ENCODE data around the gene IRF1. TPM values are rescaled to one million over a fixed set of nuclear protein-coding genes. Genes with fewer than 3 reads are reported as not detected.
A peak's percentile ranks its signal among the peaks of the same experiment; 100 is the strongest.

Gene IRF1
- total RNA-seq, 1 donor from 2014 or later, result 58.9 TPM

DNA sequence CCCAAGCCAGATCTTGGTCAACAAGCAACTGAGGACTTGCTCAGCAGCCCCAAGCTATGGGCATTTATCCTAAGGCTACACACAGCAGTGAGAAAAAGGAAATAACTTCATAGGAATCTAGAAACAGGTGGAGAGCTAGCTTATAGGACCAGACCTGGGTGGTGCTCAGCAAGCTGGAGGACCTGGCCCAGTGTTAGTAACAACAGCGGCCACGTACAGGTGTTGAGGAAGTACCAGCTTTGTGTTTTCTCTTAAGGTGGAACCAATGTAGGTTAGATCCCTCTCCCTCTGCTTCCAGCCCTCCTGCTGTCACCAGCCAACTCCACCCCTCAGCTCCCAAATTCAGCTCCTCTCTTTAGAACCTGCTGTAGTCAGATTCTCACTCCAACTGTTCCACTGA lies 43.4 kb downstream of the IRF1 start:
- H3K4me1 Mint-ChIP-seq (ENCODE audit: unreplicated experiment), result peaks cover 53% of the 10 kb centered on the region
- DNase-seq (ENCODE audit: extremely low spot score, unreplicated experiment), result no peak
- no peak overlapping the region for H3K4me3 Mint-ChIP-seq (ENCODE audit: unreplicated experiment)
- no peaks in the 10 kb centered on the region for H3K27me3 Mint-ChIP-seq (ENCODE audit: unreplicated experiment)
- H3K36me3 Mint-ChIP-seq (ENCODE audit: unreplicated experiment), result peaks cover under 1% of the 10 kb centered on the region
- peaks cover under 1% of the 10 kb centered on the region for H3K9me3 Mint-ChIP-seq (ENCODE audit: unreplicated experiment)
- TF ChIP-seq, protein P1, sequence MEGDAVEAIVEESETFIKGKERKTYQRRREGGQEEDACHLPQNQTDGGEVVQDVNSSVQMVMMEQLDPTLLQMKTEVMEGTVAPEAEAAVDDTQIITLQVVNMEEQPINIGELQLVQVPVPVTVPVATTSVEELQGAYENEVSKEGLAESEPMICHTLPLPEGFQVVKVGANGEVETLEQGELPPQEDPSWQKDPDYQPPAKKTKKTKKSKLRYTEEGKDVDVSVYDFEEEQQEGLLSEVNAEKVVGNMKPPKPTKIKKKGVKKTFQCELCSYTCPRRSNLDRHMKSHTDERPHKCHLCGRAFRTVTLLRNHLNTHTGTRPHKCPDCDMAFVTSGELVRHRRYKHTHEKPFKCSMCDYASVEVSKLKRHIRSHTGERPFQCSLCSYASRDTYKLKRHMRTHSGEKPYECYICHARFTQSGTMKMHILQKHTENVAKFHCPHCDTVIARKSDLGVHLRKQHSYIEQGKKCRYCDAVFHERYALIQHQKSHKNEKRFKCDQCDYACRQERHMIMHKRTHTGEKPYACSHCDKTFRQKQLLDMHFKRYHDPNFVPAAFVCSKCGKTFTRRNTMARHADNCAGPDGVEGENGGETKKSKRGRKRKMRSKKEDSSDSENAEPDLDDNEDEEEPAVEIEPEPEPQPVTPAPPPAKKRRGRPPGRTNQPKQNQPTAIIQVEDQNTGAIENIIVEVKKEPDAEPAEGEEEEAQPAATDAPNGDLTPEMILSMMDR (IDR thresholded peaks at IDR 0.05), result no peak
- H3K27ac Mint-ChIP-seq (ENCODE audit: unreplicated experiment), result peak overlapping the region; percentile 72

DNA sequence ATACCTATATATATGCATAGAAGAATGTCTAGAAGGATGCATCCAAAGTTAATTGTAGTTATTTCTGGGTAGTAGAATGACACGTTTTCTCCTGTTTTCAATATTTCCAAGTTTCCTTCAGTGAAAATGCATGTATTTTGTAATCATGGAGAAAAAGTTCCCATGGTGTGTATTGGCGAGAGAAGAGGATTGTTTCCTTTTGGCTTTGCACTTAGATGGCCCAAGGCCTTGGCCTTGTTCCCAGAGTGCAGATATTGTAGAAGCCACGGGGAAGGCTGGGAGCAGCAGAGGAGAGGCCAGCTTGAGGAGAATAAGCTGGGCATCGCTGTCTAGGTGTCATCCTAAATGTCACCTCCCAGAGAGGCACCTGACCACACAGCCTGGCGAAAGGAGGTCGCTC lies 44.0 kb downstream of the IRF1 start:
- DNase-seq (ENCODE audit: extremely low spot score, unreplicated experiment), result no peak
- TF ChIP-seq, protein P1 (IDR thresholded peaks at IDR 0.05), result no peak
- Mint-ChIP-seq H3K36me3 (ENCODE audit: unreplicated experiment) (no peaks in the 10 kb centered on the region), H3K27ac (ENCODE audit: unreplicated experiment) (peak overlapping the region; percentile 72), H3K4me3 (ENCODE audit: unreplicated experiment) (no peak overlapping the region), H3K4me1 (ENCODE audit: unreplicated experiment) (peaks cover 53% of the 10 kb centered on the region), H3K9me3 (ENCODE audit: unreplicated experiment) (no peaks in the 10 kb centered on the region), H3K27me3 (ENCODE audit: unreplicated experiment) (no peaks in the 10 kb centered on the region)

DNA sequence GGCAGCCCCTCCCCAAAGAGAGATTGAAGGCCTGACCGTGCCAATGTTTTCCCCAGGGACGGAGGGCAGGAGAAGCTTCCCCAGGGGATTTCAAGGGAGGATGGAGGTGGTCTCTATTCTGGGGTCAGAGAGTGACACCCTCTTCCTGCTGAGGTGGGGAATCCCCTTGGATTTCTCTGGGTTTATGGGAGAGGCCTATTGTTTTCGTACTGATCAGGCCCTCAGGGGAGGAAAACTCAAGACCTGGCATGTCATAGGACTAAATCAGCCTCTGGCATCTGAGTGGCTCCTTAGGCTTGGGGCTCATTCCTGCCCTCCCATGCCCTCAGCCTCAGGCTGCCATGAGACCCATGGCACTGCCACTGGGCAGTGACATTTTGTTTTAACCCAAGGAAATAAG lies 44.6 kb downstream of the IRF1 start:
- Mint-ChIP-seq H3K36me3 (ENCODE audit: unreplicated experiment) (no peaks in the 10 kb centered on the region), H3K27ac (ENCODE audit: unreplicated experiment) (peak overlapping the region; percentile 84), H3K4me3 (ENCODE audit: unreplicated experiment) (no peak overlapping the region), H3K4me1 (ENCODE audit: unreplicated experiment) (peaks cover 46% of the 10 kb centered on the region), H3K27me3 (ENCODE audit: unreplicated experiment) (no peaks in the 10 kb centered on the region), H3K9me3 (ENCODE audit: unreplicated experiment) (no peaks in the 10 kb centered on the region)
- TF ChIP-seq, protein P1 (IDR thresholded peaks at IDR 0.05), result no peak
- no peak for DNase-seq (ENCODE audit: extremely low spot score, unreplicated experiment)

GRCh38 chr5:132445640-132445923 lies 45.0 kb downstream of the IRF1 start:
- TF ChIP-seq, protein P1 (IDR thresholded peaks at IDR 0.05), result no peak
- peak overlapping the region; percentile 84 for H3K27ac Mint-ChIP-seq (ENCODE audit: unreplicated experiment)
- H3K9me3 Mint-ChIP-seq (ENCODE audit: unreplicated experiment), result no peaks in the 10 kb centered on the region
- peaks cover 43% of the 10 kb centered on the region for H3K4me1 Mint-ChIP-seq (ENCODE audit: unreplicated experiment)
- H3K4me3 Mint-ChIP-seq (ENCODE audit: unreplicated experiment), result no peak overlapping the region
- no peak for DNase-seq (ENCODE audit: extremely low spot score, unreplicated experiment)
- no peaks in the 10 kb centered on the region for H3K27me3 Mint-ChIP-seq (ENCODE audit: unreplicated experiment)
- H3K36me3 Mint-ChIP-seq (ENCODE audit: unreplicated experiment), result no peaks in the 10 kb centered on the region

GRCh38 chr5:132444841-132445639 lies 45.5 kb downstream of the IRF1 start:
- H3K36me3 Mint-ChIP-seq (ENCODE audit: unreplicated experiment), result no peaks in the 10 kb centered on the region
- H3K9me3 Mint-ChIP-seq (ENCODE audit: unreplicated experiment), result no peaks in the 10 kb centered on the region
- TF ChIP-seq, protein P1 (IDR thresholded peaks at IDR 0.05), result no peak
- no peaks in the 10 kb centered on the region for H3K27me3 Mint-ChIP-seq (ENCODE audit: unreplicated experiment)
- DNase-seq (ENCODE audit: extremely low spot score, unreplicated experiment), result no peak
- peaks cover 41% of the 10 kb centered on the region for H3K4me1 Mint-ChIP-seq (ENCODE audit: unreplicated experiment)
- peak overlapping the region; percentile 84 for H3K27ac Mint-ChIP-seq (ENCODE audit: unreplicated experiment)
- H3K4me3 Mint-ChIP-seq (ENCODE audit: unreplicated experiment), result no peak overlapping the region
